Testis (tissue), 2 donors: ENCODE data around the gene MS4A18.

Source experiments
- POLR2A ChIP-seq: fragments of 450-650 bp; IDR thresholded peaks from one replicate; pipeline ENCODE4 v1.6.1; 2017; ENCODE audit warnings: antibody characterized with exemption, mild to moderate bottlenecking, moderate library complexity
- TF ChIP-seq, protein P1 (sequence below), 3 experiments: fragments of 450-650 bp in 2 of 3; fragments of 200-600 bp in 1 of 3; sonication (generic) in 1 of 3; IDR thresholded peaks; one replicate each; pipeline ENCODE4 v1.5.1; 2016 to 2019; ENCODE audit warnings: antibody characterized with exemption in 3 of 3, mild to moderate bottlenecking in 2 of 3, moderate library complexity in 1 of 3

DNA sequence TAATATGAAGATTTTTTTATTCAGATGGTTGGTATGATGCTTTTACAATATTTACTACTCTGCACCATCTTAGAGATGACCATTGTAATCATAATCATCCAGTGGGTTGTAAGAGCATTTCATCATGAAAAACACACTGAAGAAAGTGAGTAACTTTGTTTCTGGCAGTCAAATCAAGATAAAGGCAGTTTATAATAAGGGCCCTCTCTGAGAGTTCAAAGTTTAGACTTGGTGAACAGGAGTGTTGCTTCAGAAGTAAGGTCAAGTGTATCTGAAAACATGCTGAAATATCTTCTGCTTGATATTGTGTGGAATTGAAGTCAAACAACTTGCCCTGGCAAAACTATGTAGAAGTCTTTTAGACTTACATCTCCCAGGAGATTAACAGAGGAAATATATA lies 44.6 kb upstream of the MS4A18 start:
- TF ChIP-seq, protein P1, sequence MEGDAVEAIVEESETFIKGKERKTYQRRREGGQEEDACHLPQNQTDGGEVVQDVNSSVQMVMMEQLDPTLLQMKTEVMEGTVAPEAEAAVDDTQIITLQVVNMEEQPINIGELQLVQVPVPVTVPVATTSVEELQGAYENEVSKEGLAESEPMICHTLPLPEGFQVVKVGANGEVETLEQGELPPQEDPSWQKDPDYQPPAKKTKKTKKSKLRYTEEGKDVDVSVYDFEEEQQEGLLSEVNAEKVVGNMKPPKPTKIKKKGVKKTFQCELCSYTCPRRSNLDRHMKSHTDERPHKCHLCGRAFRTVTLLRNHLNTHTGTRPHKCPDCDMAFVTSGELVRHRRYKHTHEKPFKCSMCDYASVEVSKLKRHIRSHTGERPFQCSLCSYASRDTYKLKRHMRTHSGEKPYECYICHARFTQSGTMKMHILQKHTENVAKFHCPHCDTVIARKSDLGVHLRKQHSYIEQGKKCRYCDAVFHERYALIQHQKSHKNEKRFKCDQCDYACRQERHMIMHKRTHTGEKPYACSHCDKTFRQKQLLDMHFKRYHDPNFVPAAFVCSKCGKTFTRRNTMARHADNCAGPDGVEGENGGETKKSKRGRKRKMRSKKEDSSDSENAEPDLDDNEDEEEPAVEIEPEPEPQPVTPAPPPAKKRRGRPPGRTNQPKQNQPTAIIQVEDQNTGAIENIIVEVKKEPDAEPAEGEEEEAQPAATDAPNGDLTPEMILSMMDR (IDR thresholded peaks at IDR 0.05), result no peak
- no peak for TF ChIP-seq POLR2A
